Breast epithelium (tissue), 3 donors: ENCODE measurements around the gene CCDC134.

Experiments
- POLR2A ChIP-seq: fragments of 450-650 bp; IDR thresholded peaks from one replicate; pipeline ENCODE4 v1.6.1; 2016; ENCODE audit warnings: antibody characterized with exemption, mild to moderate bottlenecking, moderate library complexity
- POLR2AphosphoS5 ChIP-seq, 3 donors: sonication (generic); formaldehyde crosslinking; IDR thresholded peaks; one replicate each; pipeline ENCODE4 v1.6.1; 2017; ENCODE audit warnings: antibody characterized with exemption in 3 of 3
- TF ChIP-seq, protein P1 (sequence below), 3 donors: fragments of 450-650 bp; IDR thresholded peaks; one replicate each; pipeline ENCODE4 v1.5.1; 2016 to 2017; ENCODE audit warnings: antibody characterized with exemption in 3 of 3, mild to moderate bottlenecking in 3 of 3, moderate library complexity in 3 of 3

DNA sequence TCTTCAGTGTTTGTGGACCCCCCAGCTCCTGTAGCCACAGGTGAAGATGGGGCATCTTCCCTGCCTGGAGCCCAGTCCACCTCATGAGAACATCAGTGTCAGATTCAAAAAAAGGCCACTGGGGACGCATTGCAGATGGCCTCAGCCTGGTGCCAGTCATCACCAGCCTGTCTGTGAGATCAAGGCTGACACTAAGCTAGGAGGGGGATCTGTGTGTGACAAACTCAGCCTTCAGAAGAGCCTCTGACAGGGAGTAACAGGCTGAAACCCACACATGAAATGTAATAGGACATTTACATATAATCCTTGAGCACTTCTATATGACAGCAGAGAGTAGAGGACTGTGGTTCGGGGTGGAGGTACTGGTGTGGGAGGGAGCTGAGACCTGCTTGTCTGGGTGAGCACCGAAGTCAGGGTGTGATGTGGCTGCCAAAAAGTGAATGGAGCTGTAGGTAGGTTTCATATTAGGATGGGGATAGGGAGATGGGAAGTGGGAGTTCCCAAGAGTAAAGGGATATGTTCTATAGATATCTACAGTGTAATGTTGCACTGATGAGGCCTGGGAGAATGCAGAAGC lies 20.5 kb upstream of the CCDC134 start:
- TF ChIP-seq POLR2A, result no peak
- TF ChIP-seq, protein P1, sequence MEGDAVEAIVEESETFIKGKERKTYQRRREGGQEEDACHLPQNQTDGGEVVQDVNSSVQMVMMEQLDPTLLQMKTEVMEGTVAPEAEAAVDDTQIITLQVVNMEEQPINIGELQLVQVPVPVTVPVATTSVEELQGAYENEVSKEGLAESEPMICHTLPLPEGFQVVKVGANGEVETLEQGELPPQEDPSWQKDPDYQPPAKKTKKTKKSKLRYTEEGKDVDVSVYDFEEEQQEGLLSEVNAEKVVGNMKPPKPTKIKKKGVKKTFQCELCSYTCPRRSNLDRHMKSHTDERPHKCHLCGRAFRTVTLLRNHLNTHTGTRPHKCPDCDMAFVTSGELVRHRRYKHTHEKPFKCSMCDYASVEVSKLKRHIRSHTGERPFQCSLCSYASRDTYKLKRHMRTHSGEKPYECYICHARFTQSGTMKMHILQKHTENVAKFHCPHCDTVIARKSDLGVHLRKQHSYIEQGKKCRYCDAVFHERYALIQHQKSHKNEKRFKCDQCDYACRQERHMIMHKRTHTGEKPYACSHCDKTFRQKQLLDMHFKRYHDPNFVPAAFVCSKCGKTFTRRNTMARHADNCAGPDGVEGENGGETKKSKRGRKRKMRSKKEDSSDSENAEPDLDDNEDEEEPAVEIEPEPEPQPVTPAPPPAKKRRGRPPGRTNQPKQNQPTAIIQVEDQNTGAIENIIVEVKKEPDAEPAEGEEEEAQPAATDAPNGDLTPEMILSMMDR (IDR thresholded peaks at IDR 0.05), result no peak
- TF ChIP-seq POLR2AphosphoS5 (IDR thresholded peaks at IDR 0.05), result no peak
